ENCODE data around the gene PLCL2.

Gene PLCL2

GRCh38 chr3:17054301-17054981, 169.7 kb downstream of the PLCL2 start:
- no peak for DNase-seq

DNA sequence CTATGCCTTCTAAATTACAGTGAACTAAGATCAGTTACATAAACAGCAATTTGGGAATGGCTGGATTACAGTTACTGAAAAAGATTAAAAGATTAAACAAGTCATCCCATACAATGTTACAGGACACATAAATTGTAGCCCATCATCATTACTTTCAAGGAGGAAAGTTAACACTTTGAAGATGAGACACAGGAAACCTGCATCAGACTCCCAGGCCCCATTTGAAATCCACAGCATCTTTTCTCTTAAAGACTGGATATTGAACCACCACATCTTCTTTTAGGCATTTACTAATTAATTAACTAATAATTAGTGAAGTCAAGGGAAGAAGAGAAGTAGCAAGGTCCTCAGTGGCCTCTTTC, 170.2 kb downstream of the PLCL2 start:
- DNase-seq: no peak

DNA sequence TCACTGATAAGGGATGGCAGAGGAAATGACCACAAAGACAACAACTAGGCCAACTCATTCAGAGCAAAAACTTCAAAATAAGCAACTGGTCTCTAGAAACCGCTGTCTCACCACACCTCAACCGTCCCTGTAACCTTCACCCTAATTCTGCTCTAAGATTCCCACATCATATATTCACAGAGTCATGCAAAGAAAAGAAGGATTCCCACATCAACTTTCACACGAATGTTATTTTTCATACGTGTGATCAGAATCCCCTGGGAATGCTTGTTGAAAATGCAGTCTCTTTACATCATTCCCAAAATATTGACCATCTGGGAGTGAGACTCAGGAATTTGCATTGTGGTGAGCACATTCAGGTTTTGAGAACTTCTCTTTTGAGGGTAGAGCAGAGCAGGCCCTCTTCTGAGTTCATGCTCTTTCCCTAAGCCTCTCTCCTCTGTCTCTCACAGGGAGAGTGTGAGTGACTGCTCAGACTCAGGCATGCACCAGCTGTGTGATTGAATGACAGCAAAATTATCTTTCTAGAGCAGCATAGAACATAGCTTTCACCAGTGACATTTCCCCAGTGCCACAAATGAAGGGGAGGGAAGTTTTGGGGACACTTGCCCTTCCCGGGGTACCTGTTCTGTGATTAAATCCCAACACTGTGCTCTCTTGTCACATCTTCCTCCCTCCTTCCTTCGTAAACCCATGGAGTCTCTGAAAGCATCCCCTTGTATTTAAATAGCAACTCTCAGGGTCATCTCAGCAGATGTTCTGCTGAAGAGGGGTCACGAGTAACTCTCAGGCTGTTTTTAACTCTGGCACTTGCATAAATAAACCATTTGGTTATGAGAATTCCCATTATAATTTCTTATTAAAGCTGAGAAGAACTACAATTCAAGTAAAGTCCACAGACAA, 170.9 kb downstream of the PLCL2 start:
- DNase-seq: no peak

DNA sequence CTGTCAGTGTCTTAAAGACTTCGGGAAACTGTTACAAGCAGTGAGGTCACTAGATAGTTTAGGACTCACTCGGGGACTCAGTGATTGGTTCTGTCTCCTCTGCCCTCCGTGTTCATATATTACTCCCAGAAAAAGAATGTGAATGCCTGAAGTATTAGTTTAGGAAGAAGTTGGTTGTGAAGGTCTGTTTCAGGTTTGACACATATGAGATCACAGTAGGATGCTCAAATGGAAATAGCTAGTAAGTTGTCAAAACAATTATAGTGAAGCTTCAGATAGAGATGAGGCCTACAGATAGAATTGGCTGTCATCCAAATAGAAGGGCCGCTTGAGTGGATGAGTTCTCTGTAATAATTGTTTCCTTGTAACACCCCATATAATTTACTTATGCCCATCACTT, 172.6 kb downstream of the PLCL2 start:
- no peak for DNase-seq

- DNase-seq: no peak
Observed at GRCh38 chr3:17059989-17060550, 175.3 kb downstream of the PLCL2 start.

DNA sequence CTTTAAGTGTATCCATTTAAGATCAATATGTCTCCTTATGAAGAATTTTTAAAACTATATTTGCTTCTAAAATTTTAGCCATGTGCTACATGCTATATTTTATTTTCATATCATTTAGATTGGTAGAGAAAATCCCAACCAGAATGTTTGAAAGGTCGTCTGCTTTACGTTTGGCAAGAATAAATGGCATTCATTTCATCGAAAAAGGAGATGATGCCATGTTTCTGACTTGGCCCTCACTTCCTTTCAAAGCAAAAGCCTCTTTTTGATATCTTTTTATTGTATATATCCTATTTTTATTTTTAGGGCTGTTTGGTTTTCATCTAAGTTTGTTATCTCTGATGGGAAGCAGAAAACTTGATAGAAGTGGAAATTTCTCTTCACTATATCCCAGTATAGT, 176.2 kb downstream of the PLCL2 start:
- no peak for DNase-seq

GRCh38 chr3:17062736-17063135, 178.0 kb downstream of the PLCL2 start:
- DNase-seq: no peak

DNA sequence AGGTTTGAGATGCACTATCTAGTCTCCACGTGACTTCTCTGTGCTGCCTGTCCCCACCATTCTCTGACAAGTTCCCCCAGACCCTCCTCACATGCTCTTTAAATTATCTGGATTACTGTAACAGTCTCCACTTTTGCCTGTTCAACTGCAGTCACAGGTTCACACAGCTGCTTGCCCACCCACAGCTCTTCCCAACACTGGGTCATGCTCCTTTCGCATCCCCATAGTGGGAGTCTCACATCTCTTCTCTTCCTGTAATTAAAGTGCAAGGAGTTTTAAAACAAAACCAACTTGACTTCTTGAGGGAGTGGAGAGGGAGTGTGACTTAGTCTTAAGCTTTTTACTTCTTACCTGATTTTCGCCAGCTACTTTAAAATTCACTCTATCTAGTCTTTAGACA, 178.8 kb downstream of the PLCL2 start:
- no peak for DNase-seq

DNA sequence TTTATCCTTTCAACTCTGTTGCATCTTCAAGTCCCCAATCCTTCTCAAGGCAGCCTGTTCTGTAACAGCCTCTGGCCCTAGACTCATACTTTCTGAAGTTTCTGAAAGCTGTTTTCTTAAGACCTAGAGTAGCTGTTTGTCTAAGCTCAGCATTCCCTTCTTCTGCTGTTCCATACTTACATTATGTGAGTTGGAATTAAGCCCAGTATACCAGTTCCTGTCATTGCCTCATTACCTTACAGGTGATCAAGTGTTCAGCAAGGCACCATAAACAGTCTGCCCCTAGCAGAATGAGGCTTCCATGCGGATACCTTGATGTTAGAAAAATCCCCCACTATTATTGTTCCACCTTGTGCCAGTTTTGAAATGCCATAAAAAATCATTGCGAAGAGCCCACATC, 180.6 kb downstream of the PLCL2 start:
- peak; percentile 73 for DNase-seq

DNA sequence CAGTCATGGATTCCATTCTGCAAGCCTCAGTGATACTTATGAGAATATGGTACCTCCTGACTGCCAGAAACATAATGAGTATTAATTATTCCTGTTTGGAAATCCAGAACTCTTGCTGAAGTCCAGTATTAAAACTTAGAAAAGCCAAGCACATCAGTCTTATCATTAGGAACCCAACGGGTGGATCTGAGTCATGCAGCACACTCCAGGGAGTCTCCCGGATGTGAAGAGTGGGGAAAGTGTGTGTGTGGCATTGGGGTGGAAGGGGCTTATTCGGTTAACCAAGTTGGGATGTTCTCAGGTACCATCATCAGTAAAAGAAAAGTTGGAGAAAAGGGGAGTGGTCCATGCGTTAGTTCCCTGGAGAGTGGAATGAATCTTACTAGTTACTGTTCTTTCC, 181.1 kb downstream of the PLCL2 start:
- DNase-seq: no peak

DNA sequence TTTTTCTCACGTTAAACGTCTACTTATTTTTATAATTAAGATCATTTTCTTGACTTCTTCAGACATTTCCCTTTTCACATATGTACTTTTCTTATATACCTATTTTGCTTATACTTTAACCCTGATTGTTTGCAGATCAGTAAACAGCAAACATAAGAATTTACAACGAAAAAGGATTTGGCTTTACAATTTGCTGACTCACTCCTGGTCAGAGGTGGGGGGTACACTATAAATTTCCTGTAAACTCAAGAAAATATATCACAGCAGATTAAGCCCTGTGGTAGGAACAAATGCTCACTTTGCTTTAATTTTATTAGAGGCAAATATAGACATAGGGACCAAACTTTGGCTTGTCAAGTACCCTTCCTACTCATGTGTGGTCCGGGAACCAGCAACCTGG, 185.0 kb downstream of the PLCL2 start:
- no peak for DNase-seq

DNA sequence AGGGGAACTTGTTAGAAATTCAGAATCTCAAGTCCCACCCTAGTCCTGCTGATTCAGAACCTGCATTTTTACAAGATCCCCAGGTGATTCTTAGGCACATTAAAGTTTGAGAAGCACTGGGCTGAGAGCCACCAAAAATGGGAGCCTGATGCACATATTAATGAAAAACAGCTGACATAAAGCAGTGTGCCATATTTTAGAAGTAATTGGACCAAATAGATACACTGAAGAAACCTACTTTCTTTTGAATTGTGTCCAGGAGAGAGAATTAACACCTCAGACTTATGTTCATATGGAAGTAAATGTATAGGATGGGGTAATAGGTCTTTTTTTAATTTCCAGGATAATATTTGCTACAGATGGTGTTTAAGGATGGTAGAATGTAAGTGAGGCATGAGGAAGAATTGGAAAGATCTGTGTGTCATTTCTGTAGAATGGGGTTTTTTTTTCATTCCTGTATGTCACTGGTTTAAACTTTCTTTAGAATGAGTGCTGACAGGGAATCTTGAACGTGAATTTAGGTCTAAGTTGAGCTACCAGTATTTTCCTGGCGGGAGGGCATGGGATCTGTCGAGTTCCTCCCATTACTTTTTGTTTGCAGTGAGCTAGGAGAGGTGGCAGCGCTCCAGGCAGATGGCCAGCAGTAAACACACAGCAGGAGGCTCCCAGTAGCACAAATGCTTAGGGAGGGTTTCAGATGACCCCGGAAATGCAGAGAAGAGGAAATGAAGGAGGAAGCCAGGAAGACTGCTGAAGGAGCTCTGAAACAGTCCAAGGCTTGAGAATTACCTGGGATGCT, 185.6 kb downstream of the PLCL2 start:
- peak; percentile 79 for DNase-seq

DNA sequence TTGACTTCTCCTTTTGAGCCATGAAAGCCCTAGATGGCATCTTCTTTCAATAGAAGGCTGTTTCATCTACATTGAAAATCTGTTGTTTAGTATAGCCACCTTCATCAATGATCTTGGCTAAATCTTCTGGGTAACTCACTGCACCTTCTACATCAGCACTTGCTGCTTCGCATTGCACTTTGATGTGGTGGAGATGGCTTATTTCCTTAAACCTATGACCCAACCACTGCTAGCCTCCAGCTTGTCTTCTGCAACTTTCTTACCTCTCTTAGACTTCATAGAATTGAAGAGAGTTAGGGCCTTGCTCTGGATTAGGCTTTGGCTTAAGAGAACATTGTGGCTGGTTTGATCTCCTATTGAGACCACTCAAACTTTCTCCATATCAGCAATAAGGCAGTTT, 189.8 kb downstream of the PLCL2 start:
- DNase-seq: no peak

- no peak for DNase-seq
Observed at GRCh38 chr3:17075358-17075757, 190.6 kb downstream of the PLCL2 start.

DNA sequence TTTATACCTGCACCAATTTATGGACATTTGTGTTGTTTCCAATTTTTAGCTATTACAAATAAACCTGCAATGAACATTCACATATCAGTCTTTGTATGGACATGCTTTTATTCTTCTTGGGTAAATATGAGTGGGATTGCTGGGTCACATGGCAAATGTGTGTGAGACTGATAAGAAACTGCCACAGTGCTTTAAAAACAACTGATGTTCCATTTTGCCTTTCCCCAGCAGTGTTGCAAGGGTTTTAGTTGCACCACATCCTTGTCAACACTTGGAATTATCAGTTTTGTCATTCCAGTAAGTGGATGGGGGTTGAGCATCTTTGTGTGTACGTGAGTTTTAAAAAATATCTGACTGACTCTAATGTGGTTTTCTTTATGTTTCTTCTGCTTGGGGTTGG, 191.2 kb downstream of the PLCL2 start:
- no peak for DNase-seq

DNA sequence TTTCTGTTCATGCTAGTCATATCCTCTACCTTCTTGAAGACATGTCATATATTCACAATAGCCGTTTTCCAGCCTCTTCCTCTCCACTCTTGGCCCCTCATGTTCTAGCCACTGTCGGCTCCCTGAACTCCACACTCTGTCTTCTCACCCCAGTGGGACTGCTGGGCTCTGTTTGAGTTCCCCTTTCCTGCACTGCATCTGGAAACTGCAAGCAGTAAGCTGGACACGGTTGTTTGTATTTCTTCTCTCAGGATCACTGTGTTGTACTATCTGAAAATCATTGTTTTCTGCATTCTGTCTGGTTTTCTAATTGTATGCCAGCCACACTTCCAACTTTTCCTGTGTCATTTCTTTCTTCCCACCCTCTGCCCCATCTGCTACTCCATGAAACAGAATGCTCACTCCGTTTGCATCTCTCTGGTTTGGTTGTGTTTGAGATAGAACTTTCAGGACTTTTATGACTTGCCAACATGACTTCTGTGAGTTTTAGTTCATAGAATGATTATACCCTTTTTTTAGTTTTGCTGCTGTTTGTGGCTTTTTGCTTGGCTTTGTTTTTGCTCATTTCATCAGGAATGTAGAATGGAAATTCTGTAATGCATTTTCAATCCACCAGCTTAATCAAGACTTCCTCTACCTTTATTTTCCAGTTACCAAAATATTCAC, 192.3 kb downstream of the PLCL2 start:
- DNase-seq: no peak

DNA sequence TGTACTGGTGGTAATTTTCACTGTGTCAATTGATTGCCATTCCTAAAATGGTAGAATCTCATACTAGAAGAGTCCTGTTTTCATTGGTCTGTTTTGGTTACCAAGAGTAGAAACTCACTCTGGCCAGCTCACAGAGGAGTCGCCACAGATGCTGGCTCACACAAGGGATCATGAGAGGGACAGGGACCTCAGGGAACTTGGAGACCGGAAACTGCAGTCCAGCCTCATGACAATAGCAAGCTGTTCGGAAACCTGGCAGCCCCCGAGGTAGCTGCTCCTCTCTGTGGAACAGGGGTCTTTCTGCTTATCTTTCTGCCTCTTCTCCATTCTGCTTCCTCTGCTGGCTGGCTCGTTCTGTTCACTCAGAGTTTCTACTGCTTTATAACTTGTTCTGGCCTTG, 192.9 kb downstream of the PLCL2 start:
- DNase-seq: no peak

GRCh38 chr3:17078926-17079465, 194.2 kb downstream of the PLCL2 start:
- DNase-seq: no peak

GRCh38 chr3:17079933-17080332, 195.2 kb downstream of the PLCL2 start:
- no peak for DNase-seq

GRCh38 chr3:17081520-17081919, 196.8 kb downstream of the PLCL2 start:
- no peak for DNase-seq

DNA sequence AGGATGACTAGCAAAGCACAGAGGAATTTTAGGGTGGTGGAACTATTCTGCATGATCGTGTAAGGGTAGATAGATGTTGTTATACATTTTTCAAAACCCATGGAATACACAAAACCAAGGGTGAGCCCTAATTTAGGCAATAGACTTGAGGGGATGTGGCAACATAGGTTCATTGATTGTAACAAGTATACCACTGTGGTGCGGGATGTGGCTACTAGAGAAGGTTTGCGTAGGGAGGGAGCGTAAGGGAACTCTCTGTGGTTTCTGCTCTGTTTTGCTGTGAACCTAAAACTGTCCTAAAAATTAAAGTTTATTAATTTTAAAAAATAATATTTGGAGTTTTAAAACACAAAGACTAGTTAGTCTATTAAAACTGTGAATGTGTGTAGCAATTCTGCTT, 202.8 kb downstream of the PLCL2 start:
- no peak for DNase-seq

DNA sequence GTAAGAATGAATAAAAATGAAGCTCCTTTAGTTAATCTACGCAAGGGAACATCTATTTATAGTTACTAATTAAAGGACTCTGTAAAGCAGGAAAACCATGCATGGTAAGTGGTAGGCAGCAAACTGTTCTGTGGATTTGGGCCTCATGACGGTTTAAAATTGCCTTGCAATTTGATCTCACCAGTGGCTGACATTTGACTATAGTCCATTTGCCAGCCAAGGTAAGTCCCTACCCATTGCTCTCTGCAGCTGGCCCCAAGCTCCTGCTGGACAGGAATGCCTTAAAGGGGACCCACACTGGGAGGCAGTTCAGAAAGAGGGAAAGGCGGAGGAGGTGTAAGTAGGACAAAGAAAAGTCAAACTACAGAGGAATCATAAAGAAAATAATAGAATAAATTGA, 203.3 kb downstream of the PLCL2 start:
- DNase-seq: no peak

Data from NCI-H1105 treated with DMSO at 0.1 percent for 48 hours (cell line).